ENCODE results near the gene UMOD. TPM values are rescaled to one million over a fixed set of nuclear protein-coding genes. Genes with fewer than 3 reads are reported as not detected.

UMOD gene
- total and polyA plus RNA-seq, 2 donors (not counting 3 experiments of a cell fraction or from before 2014, with no cell fraction given), result not detected

DNA sequence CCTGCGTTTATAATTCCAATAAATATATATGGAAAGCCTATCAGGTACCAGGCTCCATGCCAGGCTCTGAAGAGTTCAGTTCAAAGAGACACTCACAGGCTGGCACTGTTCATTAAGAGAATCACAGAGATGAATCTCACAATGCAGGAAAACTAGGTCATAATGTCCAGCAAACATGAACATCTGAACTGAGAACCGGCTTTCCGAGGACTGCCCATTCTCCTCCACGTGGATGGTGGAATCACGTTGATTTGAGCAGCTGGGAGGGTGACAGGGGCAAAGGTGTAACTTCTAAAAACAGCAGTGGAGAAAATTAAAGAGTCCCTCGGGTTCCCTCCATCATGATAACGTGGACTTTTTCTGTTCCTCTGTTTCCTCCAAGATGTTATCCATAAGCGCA lies 35.4 kb downstream of the UMOD start:
- H3K79me2 ChIP-seq (ENCODE audit: control insufficient read depth, insufficient read depth, low read length), result no peaks in the 10 kb centered on the region
- H3K9me3 ChIP-seq (replicated peaks; ENCODE audit: control insufficient read depth, insufficient read depth, low read length), result no peaks in the 10 kb centered on the region
- no peak overlapping the region for H3K4me3 ChIP-seq (replicated peaks in 1 of 3; ENCODE audit: insufficient read depth in 1 of 3, low read depth in 1 of 3, low read length in 3 of 3)
- H3K4me2 ChIP-seq (ENCODE audit: insufficient read depth, low read length), result no peak overlapping the region
- no peaks in the 10 kb centered on the region for H3K9me1 ChIP-seq (replicated peaks; ENCODE audit: control insufficient read depth, extremely low read depth, insufficient read depth, low read length)
- TF ChIP-seq FOS (IDR thresholded peaks at IDR 0.05; ENCODE audit: borderline replicate concordance, insufficient read depth, low read length), result no peak
- TF ChIP-seq POLR2A (IDR thresholded peaks at IDR 0.05; ENCODE audit: low read depth, low read length), result no peak
- ChIA-PET CTCF (no interaction called here), POLR2A (no interaction called here)
- DNase-seq (ENCODE audit: low read depth, low spot score) (no peak), FAIRE-seq (no peak)
- H3K9ac ChIP-seq (replicated peaks; ENCODE audit: extremely low read depth, insufficient read depth, low read length), result no peak overlapping the region
- H2AFZ ChIP-seq (ENCODE audit: low read depth, low read length), result no peak overlapping the region
- no peaks in the 10 kb centered on the region for H3K27me3 ChIP-seq (ENCODE audit: control insufficient read depth in 2 of 2, insufficient read depth in 2 of 2, low read length in 2 of 2)
- no TSS peak for BruUV-seq (replicated peaks)
- dilution Hi-C loops (cut with MboI; ENCODE audit: extremely low pct_ligation_motif_present, low sequenced_read_pairs) (no loop called here), intact Hi-C loops (cut with micrococcal nuclease) (no loop called here)
- H4K20me1 ChIP-seq (replicated peaks; ENCODE audit: control insufficient read depth, extremely low read depth, insufficient read depth, low read length), result no peaks in the 10 kb centered on the region
- H3K36me3 ChIP-seq (ENCODE audit: control insufficient read depth in 2 of 2, extremely low read depth in 1 of 2, insufficient read depth in 2 of 2, low read length in 2 of 2), result no peaks in the 10 kb centered on the region
- no peak overlapping the region for H3K27ac ChIP-seq (ENCODE audit: insufficient read depth, low read depth, low read length)
- no peaks in the 10 kb centered on the region for H3K4me1 ChIP-seq (ENCODE audit: control insufficient read depth, extremely low read depth, insufficient read depth, low read length)

- H3K27me3 ChIP-seq (ENCODE audit: control insufficient read depth in 2 of 2, insufficient read depth in 2 of 2, low read length in 2 of 2), result no peaks in the 10 kb centered on the region
- no peaks in the 10 kb centered on the region for H3K36me3 ChIP-seq (ENCODE audit: control insufficient read depth in 2 of 2, extremely low read depth in 1 of 2, insufficient read depth in 2 of 2, low read length in 2 of 2)
- DNase-seq (ENCODE audit: low read depth, low spot score) (no peak), FAIRE-seq (no peak)
- H3K4me1 ChIP-seq (ENCODE audit: control insufficient read depth, extremely low read depth, insufficient read depth, low read length), result no peaks in the 10 kb centered on the region
- no peaks in the 10 kb centered on the region for H3K79me2 ChIP-seq (ENCODE audit: control insufficient read depth, insufficient read depth, low read length)
- no TSS peak for BruUV-seq (replicated peaks)
- TF ChIP-seq, protein P1, sequence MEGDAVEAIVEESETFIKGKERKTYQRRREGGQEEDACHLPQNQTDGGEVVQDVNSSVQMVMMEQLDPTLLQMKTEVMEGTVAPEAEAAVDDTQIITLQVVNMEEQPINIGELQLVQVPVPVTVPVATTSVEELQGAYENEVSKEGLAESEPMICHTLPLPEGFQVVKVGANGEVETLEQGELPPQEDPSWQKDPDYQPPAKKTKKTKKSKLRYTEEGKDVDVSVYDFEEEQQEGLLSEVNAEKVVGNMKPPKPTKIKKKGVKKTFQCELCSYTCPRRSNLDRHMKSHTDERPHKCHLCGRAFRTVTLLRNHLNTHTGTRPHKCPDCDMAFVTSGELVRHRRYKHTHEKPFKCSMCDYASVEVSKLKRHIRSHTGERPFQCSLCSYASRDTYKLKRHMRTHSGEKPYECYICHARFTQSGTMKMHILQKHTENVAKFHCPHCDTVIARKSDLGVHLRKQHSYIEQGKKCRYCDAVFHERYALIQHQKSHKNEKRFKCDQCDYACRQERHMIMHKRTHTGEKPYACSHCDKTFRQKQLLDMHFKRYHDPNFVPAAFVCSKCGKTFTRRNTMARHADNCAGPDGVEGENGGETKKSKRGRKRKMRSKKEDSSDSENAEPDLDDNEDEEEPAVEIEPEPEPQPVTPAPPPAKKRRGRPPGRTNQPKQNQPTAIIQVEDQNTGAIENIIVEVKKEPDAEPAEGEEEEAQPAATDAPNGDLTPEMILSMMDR (IDR thresholded peaks at IDR 0.05; ENCODE audit: extremely low read depth in 1 of 2, insufficient read depth in 1 of 2, low read depth in 1 of 2, low read length in 2 of 2), result no peak
- no peak for TF ChIP-seq FOS (IDR thresholded peaks at IDR 0.05; ENCODE audit: borderline replicate concordance, insufficient read depth, low read length)
- no peak for TF ChIP-seq JUN (IDR thresholded peaks at IDR 0.05; ENCODE audit: borderline replicate concordance, insufficient read depth, insufficient read length, low read depth)
- TF ChIP-seq EZH2 (IDR thresholded peaks at IDR 0.05; ENCODE audit: borderline replicate concordance, low read depth, low read length, severe bottlenecking), result no peak
- no peak for TF ChIP-seq POLR2AphosphoS5 (IDR thresholded peaks at IDR 0.05; ENCODE audit: insufficient read depth, low read depth, low read length)
- TF ChIP-seq MYC (IDR thresholded peaks at IDR 0.05; ENCODE audit: low read depth, low read length), result no peak
- TF ChIP-seq POLR2A (IDR thresholded peaks at IDR 0.05; ENCODE audit: low read depth, low read length), result no peak
- no peak for TF ChIP-seq MAX (IDR thresholded peaks at IDR 0.05; ENCODE audit: insufficient read depth, insufficient read length)
- no peak for TF ChIP-seq GATA2 (IDR thresholded peaks at IDR 0.05; ENCODE audit: insufficient read depth, insufficient read length, low read depth, low read length)
- no peak overlapping the region for H2AFZ ChIP-seq (ENCODE audit: low read depth, low read length)
- H3K9me1 ChIP-seq (replicated peaks; ENCODE audit: control insufficient read depth, extremely low read depth, insufficient read depth, low read length), result no peaks in the 10 kb centered on the region
- no peak overlapping the region for H3K4me3 ChIP-seq (replicated peaks in 1 of 3; ENCODE audit: insufficient read depth in 1 of 3, low read depth in 1 of 3, low read length in 3 of 3)
- no peaks in the 10 kb centered on the region for H3K9me3 ChIP-seq (replicated peaks; ENCODE audit: control insufficient read depth, insufficient read depth, low read length)
- no peaks in the 10 kb centered on the region for H4K20me1 ChIP-seq (replicated peaks; ENCODE audit: control insufficient read depth, extremely low read depth, insufficient read depth, low read length)
- dilution Hi-C loops (cut with MboI; ENCODE audit: extremely low pct_ligation_motif_present, low sequenced_read_pairs) (no loop called here), intact Hi-C loops (cut with micrococcal nuclease) (no loop called here)
- no peak overlapping the region for H3K27ac ChIP-seq (ENCODE audit: insufficient read depth, low read depth, low read length)
- H3K9ac ChIP-seq (replicated peaks; ENCODE audit: extremely low read depth, insufficient read depth, low read length), result no peak overlapping the region
- POLR2A ChIA-PET, result no interaction called here
- H3K4me2 ChIP-seq (ENCODE audit: insufficient read depth, low read length), result no peak overlapping the region
- CTCF ChIA-PET, result no interaction called here
Measured at GRCh38 chr16:20316715-20317114, 35.8 kb downstream of the UMOD start.
